Mesenchymal stem cell (in vitro differentiated cells and primary cell): ENCODE results near the gene TBCE.
"Not testable (repeated sequence)": the region's sequence is repeated elsewhere in the genome, so short reads cannot be mapped to it uniquely, and the experiment has no call there.

Experiments
- DNase-seq: peaks from one replicate; pipeline ENCODE4 v3.0.0-alpha.2; 2013
- H2AFZ ChIP-seq: one replicate; pipeline ENCODE4 v1.6.1; 2013; ENCODE audit warnings: low read depth, mild to moderate bottlenecking, control low read depth, inconsistent platforms, low read length, moderate library complexity
- H2AK5ac ChIP-seq: 2 replicates; pipeline ENCODE4 v1.6.1; 2013; ENCODE audit warnings: low read length, moderate library complexity, mild to moderate bottlenecking, inconsistent platforms; ENCODE audit not compliant: severe bottlenecking
- H2BK120ac ChIP-seq: one replicate; pipeline ENCODE4 v1.6.1; 2013; ENCODE audit warnings: low read depth, mild to moderate bottlenecking, inconsistent platforms, low read length, moderate library complexity
- H2BK12ac ChIP-seq, 2 experiments: one replicate each; pipeline ENCODE4 v1.6.1; 2013; ENCODE audit warnings: inconsistent platforms in 2 of 2, low read length in 2 of 2, mild to moderate bottlenecking in 2 of 2, moderate library complexity in 2 of 2, control low read depth in 1 of 2
- H2BK15ac ChIP-seq: one replicate; pipeline ENCODE4 v1.6.1; 2013; ENCODE audit warnings: mild to moderate bottlenecking, low read depth, inconsistent platforms; ENCODE audit not compliant: poor library complexity, severe bottlenecking
- H2BK5ac ChIP-seq: 2 replicates; pipeline ENCODE4 v1.6.1; 2013; ENCODE audit warnings: low read depth, mild to moderate bottlenecking, low read length, control low read depth, inconsistent platforms; ENCODE audit not compliant: poor library complexity, severe bottlenecking
- H3K14ac ChIP-seq, 2 experiments: one replicate each; pipeline ENCODE4 v1.6.1; 2013; ENCODE audit warnings: inconsistent platforms in 2 of 2, low read length in 2 of 2, control low read depth in 1 of 2, mild to moderate bottlenecking in 1 of 2, moderate library complexity in 1 of 2
- H3K18ac ChIP-seq, 2 experiments: one replicate each; pipeline ENCODE4 v1.6.1; 2013; ENCODE audit warnings: inconsistent platforms in 2 of 2, low read length in 2 of 2, control low read depth in 1 of 2, low read depth in 1 of 2, mild to moderate bottlenecking in 1 of 2
- H3K23ac ChIP-seq, 2 experiments: one replicate each; pipeline ENCODE4 v1.6.1; 2013; ENCODE audit warnings: inconsistent platforms in 2 of 2, low read length in 2 of 2, mild to moderate bottlenecking in 2 of 2, moderate library complexity in 2 of 2, control low read depth in 1 of 2
- H3K27ac ChIP-seq: 2 replicates; pipeline ENCODE4 v1.5.1; 2013; ENCODE audit warnings: mild to moderate bottlenecking, moderate library complexity, low read length, control low read depth, inconsistent platforms; ENCODE audit not compliant: poor library complexity, severe bottlenecking
- H3K27me3 ChIP-seq, 2 experiments: 2 replicates each; pipeline versions ENCODE4 v1.6.1 to v1.7.0; 2013; ENCODE audit warnings: low read length in 2 of 2, mild to moderate bottlenecking in 2 of 2, moderate library complexity in 2 of 2, control low read depth in 1 of 2, inconsistent platforms in 1 of 2; ENCODE audit not compliant: control insufficient read depth in 1 of 2, insufficient read depth in 1 of 2
- H3K36me3 ChIP-seq, 2 experiments: 2 replicates each; pipeline versions ENCODE4 v1.6.1 to v1.7.0; 2013; ENCODE audit warnings: low read length in 2 of 2, control low read depth in 1 of 2, inconsistent platforms in 1 of 2, low read depth in 1 of 2, mild to moderate bottlenecking in 1 of 2; ENCODE audit not compliant: insufficient read depth in 2 of 2, control insufficient read depth in 1 of 2
- H3K4ac ChIP-seq, 2 experiments: one replicate each; pipeline ENCODE4 v1.6.1; 2013; ENCODE audit warnings: inconsistent platforms in 2 of 2, low read length in 2 of 2, mild to moderate bottlenecking in 2 of 2, moderate library complexity in 2 of 2, control low read depth in 1 of 2, low read depth in 1 of 2
- H3K4me1 ChIP-seq: 2 replicates; pipeline ENCODE4 v1.6.1; 2013; ENCODE audit warnings: low read depth, low read length, control low read depth; ENCODE audit not compliant: control insufficient read depth, insufficient read depth
- H3K4me2 ChIP-seq: 2 replicates; pipeline ENCODE4 v1.6.1; 2013; ENCODE audit warnings: low read length, mild to moderate bottlenecking, inconsistent platforms; ENCODE audit not compliant: poor library complexity, severe bottlenecking
- H3K4me3 ChIP-seq, 2 experiments: 2 replicates each; pipeline versions ENCODE4 v1.5.1 to v1.7.0; 2013; ENCODE audit warnings: low read length in 2 of 2, mild to moderate bottlenecking in 2 of 2, control low read depth in 1 of 2, low read depth in 1 of 2; ENCODE audit not compliant: insufficient read depth in 1 of 2
- H3K79me1 ChIP-seq: replicated peaks from 2 replicates; pipeline ENCODE4 v1.6.1; 2013; ENCODE audit warnings: mild to moderate bottlenecking, control low read depth, low read length, inconsistent platforms; ENCODE audit not compliant: poor library complexity, severe bottlenecking
- H3K9ac ChIP-seq: 2 replicates; pipeline ENCODE4 v1.7.0; 2013; ENCODE audit warnings: mild to moderate bottlenecking, low read length, moderate library complexity
- H3K9me3 ChIP-seq: 2 replicates; pipeline ENCODE4 v1.7.0; 2013; ENCODE audit warnings: mild to moderate bottlenecking, low read length; ENCODE audit not compliant: control insufficient read depth
- H4K8ac ChIP-seq: one replicate; pipeline ENCODE4 v1.6.1; 2013; ENCODE audit warnings: inconsistent platforms, mild to moderate bottlenecking, low read length, moderate library complexity
- H4K91ac ChIP-seq: one replicate; pipeline ENCODE4 v1.6.1; 2013; ENCODE audit warnings: mild to moderate bottlenecking, low read length, inconsistent platforms
- WGBS: methylation state at CpG from one replicate; pipeline ENCODE4 v1.1.7; 2013; ENCODE audit warnings: mixed read lengths; 5-methylcytosine and 5-hydroxymethylcytosine counted together

The TBCE gene

DNA sequence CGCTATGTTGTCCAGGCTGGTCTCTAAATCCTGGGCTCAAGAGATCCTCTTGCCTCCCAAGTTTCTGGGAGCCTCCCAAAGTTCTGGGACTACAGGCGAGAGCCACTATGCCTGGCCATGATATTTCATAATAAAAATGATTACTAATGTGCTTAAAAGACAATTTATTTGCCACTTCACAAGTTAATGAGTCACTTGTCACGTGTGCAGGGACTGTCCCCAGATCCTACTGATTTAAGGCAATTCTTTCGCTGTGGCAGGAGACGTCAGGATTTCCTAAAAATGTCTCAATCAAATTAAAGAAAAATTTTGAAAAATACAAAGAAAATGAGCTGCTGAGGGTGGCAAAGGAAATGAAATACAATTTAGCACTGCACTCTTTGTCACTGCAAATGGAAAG lies 93.5 kb downstream of the TBCE start:
- Histone ChIP-seq H3K9me3 (no peaks in the 10 kb centered on the region), H2BK15ac (no peak overlapping the region), H3K9ac (no peak overlapping the region), H4K91ac (no peak overlapping the region), H3K14ac (no peak overlapping the region), H3K4me3 (no peak overlapping the region), H2AFZ (no peak overlapping the region), H3K27me3 (no peaks in the 10 kb centered on the region), H2BK120ac (no peak overlapping the region), H2BK12ac (no peak overlapping the region), H4K8ac (no peak overlapping the region), H3K4ac (no peak overlapping the region), H3K36me3 (peaks cover 0 to 15% of the 10 kb centered on the region in 2 experiments), H3K18ac (no peak overlapping the region), H3K4me1 (no peaks in the 10 kb centered on the region), H3K23ac (no peak overlapping the region), H2BK5ac (no peak overlapping the region), H2AK5ac (no peak overlapping the region), H3K79me1 (peaks cover 3% of the 10 kb centered on the region), H3K27ac (no peak overlapping the region), H3K4me2 (no peak overlapping the region)
- 91% methylated on average over 4 of the region's 5 CpGs for WGBS
- no peak for DNase-seq

DNA sequence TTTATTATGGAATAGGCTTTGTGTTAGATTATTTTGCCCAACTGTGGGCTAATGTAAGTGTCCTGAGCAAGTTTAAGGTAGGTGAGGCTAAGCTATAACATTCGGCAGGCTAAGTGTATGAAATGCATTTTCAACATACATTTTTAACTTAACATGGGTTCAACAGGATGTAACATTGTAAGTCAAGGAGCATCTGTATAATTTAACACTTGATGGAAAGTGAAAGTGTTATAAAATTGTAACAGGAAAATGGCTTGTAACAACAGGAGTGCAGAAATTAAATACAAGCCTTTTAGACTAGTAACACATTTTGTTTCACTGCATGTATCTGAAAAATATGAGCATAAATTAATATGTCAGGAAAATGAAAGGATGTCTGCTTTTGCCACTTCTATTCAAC lies 94.7 kb downstream of the TBCE start:
- H3K23ac ChIP-seq = no peak overlapping the region
- H3K9ac ChIP-seq = no peak overlapping the region
- no peak overlapping the region for H3K18ac ChIP-seq
- no peaks in the 10 kb centered on the region for H3K4me1 ChIP-seq
- H3K4ac ChIP-seq = no peak overlapping the region
- no peak overlapping the region for H2BK15ac ChIP-seq
- H3K27ac ChIP-seq = no peak overlapping the region
- no peak overlapping the region for H2BK120ac ChIP-seq
- H3K4me3 ChIP-seq = no peak overlapping the region
- no peak overlapping the region for H3K4me2 ChIP-seq
- no peak overlapping the region for H2BK12ac ChIP-seq
- no peak overlapping the region for H2BK5ac ChIP-seq
- no peaks in the 10 kb centered on the region for H3K27me3 ChIP-seq
- no peak for DNase-seq
- no peaks in the 10 kb centered on the region for H3K9me3 ChIP-seq
- H4K8ac ChIP-seq = no peak overlapping the region
- H3K36me3 ChIP-seq = peaks cover 0 to 15% of the 10 kb centered on the region in 2 experiments
- H3K14ac ChIP-seq = no peak overlapping the region
- H3K79me1 ChIP-seq = peaks cover 1% of the 10 kb centered on the region
- no peak overlapping the region for H4K91ac ChIP-seq
- H2AFZ ChIP-seq = no peak overlapping the region
- no peak overlapping the region for H2AK5ac ChIP-seq
- WGBS = no CpG with 5 or more reads among the region's 1 CpG

DNA sequence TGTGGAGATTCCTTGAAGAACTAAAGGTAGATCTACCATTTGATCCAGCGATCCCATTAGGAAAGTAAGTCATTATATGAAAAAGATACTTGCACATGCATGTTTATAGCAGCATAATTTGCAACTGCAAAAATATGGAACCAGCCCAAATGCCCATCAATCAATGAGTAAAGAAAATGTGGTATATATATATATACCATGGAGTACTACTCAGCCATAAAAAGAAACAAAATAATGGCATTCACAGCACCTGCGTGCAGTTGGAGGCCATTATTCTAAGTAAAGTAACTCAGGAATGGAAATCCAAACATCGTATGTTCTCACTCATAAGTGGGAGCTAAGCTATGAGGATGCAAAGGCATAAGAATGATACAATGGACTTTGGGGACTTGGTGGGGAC lies 95.6 kb downstream of the TBCE start:
- H2BK12ac ChIP-seq, DNase-seq, H2BK5ac ChIP-seq, H2AK5ac ChIP-seq, H4K91ac ChIP-seq, H3K4me1 ChIP-seq, H3K9ac ChIP-seq, H2AFZ ChIP-seq, H3K14ac ChIP-seq, H3K18ac ChIP-seq, H3K79me1 ChIP-seq, H3K9me3 ChIP-seq, H4K8ac ChIP-seq, H3K23ac ChIP-seq, H3K27me3 ChIP-seq, H3K4me3 ChIP-seq, H3K4ac ChIP-seq, H3K27ac ChIP-seq, H2BK120ac ChIP-seq, H2BK15ac ChIP-seq, H3K4me2 ChIP-seq: not testable (repeated sequence)
- peaks cover 0 to 15% of the 10 kb centered on the region in 2 experiments for H3K36me3 ChIP-seq
- 96% methylated on average over 2 of the region's 3 CpGs for WGBS

DNA sequence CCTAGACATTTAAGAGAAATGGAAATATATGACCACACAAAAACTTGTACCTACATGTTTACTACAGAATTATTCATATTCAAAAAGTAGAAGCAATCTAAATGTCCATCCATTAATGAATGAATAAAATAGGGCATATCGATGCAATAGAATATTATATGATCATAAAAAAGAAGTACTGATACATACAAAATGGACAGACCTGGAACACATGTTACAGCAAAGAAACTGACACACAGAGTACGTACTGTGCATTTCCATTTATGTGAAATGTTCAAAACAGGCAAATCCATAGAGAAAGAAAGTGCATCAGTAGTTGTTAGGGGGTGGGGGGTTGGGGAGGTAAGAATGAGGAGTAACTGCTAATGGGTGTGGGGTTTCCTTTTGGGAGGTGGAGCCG lies 97.8 kb downstream of the TBCE start:
- Histone ChIP-seq H2BK5ac (no peak overlapping the region), H3K14ac (no peak overlapping the region), H3K4me2 (no peak overlapping the region), H3K79me1 (peaks cover 1% of the 10 kb centered on the region), H3K4me3 (no peak overlapping the region), H3K9me3 (no peaks in the 10 kb centered on the region), H3K36me3 (peaks cover 0 to 15% of the 10 kb centered on the region in 2 experiments), H3K18ac (no peak overlapping the region), H3K23ac (no peak overlapping the region), H3K27me3 (no peaks in the 10 kb centered on the region), H2AFZ (no peak overlapping the region), H3K4ac (no peak overlapping the region), H3K27ac (no peak overlapping the region), H2AK5ac (no peak overlapping the region), H3K4me1 (no peaks in the 10 kb centered on the region), H2BK15ac (no peak overlapping the region), H2BK120ac (no peak overlapping the region), H4K8ac (no peak overlapping the region), H4K91ac (no peak overlapping the region), H2BK12ac (no peak overlapping the region), H3K9ac (no peak overlapping the region)
- WGBS = 86% methylated on average over 1 of the region's 3 CpGs
- DNase-seq = no peak
